Peyer's patch (tissue), 4 donors: ENCODE measurements around the gene TSPAN18.

Experiments
- CTCF ChIP-seq, 6 experiments: fragments of 450-650 bp in 4 of 6; fragments of 200-600 bp in 2 of 6; sonication (generic) in 1 of 6; IDR thresholded peaks; one replicate each; pipeline ENCODE4 v1.5.1; 2017 to 2019; ENCODE audit warnings: antibody characterized with exemption in 6 of 6, mild to moderate bottlenecking in 3 of 6, moderate library complexity in 1 of 6
- POLR2A ChIP-seq, 2 donors: fragments of 450-650 bp; IDR thresholded peaks; one replicate each; pipeline ENCODE4 v1.5.1; 2017; ENCODE audit warnings: antibody characterized with exemption in 2 of 2, mild to moderate bottlenecking in 2 of 2, moderate library complexity in 2 of 2

- TF ChIP-seq POLR2A (IDR thresholded peaks at IDR 0.05) = no peak
- TF ChIP-seq CTCF (IDR thresholded peaks at IDR 0.05) = no peak
Measured at GRCh38 chr11:44870181-44870580, 143.4 kb downstream of the TSPAN18 start.
